Heart right ventricle (tissue), 16 donors: Measurements from ENCODE around the gene RAB14. TPM values are rescaled to one million over a fixed set of nuclear protein-coding genes. Genes with fewer than 3 reads are reported as not detected.

Experiments used
- ATAC-seq, 8 donors: fragments of 200-7000 bp; cut with Tn5 transposase; one replicate each; pipeline ENCODE4 v1.9.1; 2020; ENCODE audit warnings: mild to moderate bottlenecking in 8 of 8, moderate library complexity in 8 of 8, moderate number of reproducible peaks in 1 of 8
- DNase-seq, 2 donors: peaks; one replicate each; pipeline ENCODE4 v3.0.0-alpha.2; 2020
- H3K27ac ChIP-seq, 10 donors: fragments of 200-600 bp; sonication (generic) in 2 of 10; one replicate each; pipeline versions ENCODE4 v1.5.0 to v1.8.0; 2020 to 2022; ENCODE audit warnings: mild to moderate bottlenecking in 3 of 10
- H3K27me3 ChIP-seq, 7 donors: fragments of 200-600 bp; one replicate each; pipeline ENCODE4 v1.8.0; 2021 to 2022; ENCODE audit warnings: mild to moderate bottlenecking in 2 of 7
- H3K36me3 ChIP-seq, 9 donors: fragments of 200-600 bp; sonication (generic) in 1 of 9; one replicate each; pipeline versions ENCODE4 v1.5.0 to v1.8.0; 2020 to 2022; ENCODE audit warnings: mild to moderate bottlenecking in 2 of 9
- H3K4me1 ChIP-seq, 9 donors: fragments of 200-600 bp; sonication (generic) in 1 of 9; one replicate each; pipeline versions ENCODE4 v1.5.0 to v1.8.0; 2020 to 2022; ENCODE audit warnings: mild to moderate bottlenecking in 4 of 9
- H3K4me3 ChIP-seq, 10 donors: fragments of 200-600 bp; sonication (generic) in 2 of 10; one replicate each; pipeline versions ENCODE4 v1.5.0 to v1.8.0; 2020 to 2022; ENCODE audit warnings: mild to moderate bottlenecking in 7 of 10, moderate library complexity in 2 of 10
- H3K9me3 ChIP-seq, 11 donors: fragments of 200-600 bp in 10 of 11; sonication (generic) in 2 of 11; one replicate each; pipeline versions ENCODE4 v1.5.0 to v1.8.0; 2013 to 2022; ENCODE audit warnings: mild to moderate bottlenecking in 2 of 11, control low read depth in 1 of 11, moderate library complexity in 1 of 11
- CTCF ChIP-seq, 9 donors: fragments of 200-600 bp; sonication (generic) in 2 of 9; IDR thresholded peaks; one replicate each; pipeline versions ENCODE4 v1.5.0 to v1.8.0; 2021 to 2022; ENCODE audit warnings: antibody characterized with exemption in 9 of 9, mild to moderate bottlenecking in 5 of 9, moderate library complexity in 1 of 9
- WGBS, 2 donors: extraction: QIAGEN DNeasy Blood & Tissue Kit; methylation state at CpG; one replicate each; pipeline ENCODE4 v1.1.7; 2013; ENCODE audit warnings: inconsistent platforms in 1 of 2; 5-methylcytosine and 5-hydroxymethylcytosine counted together
- intact Hi-C, 10 donors: fragments of 100-400 bp; cut with DNase I; formaldehyde crosslinking; loops; one replicate each; pipeline versions ENCODE4 v1.11.1 to v1.14.2; 2022
- polyA plus RNA-seq, 2 donors: library from polyadenylated mRNA; stranded (reverse); fragments of 200-250 nt; gene quantifications; one replicate each; pipeline ENCODE4 v1.2.3, GENCODE V29; 2013
- total RNA-seq, 10 donors: library from RNA; stranded (reverse); fragmentation: NEBNext Ultra II Directional in 3 of 10; extraction: Animal tissue kit (Norgen Biotek cat#: 25700) in 3 of 10; gene quantifications; one replicate each; pipeline versions ENCODE4 v1.2.1 to v1.2.4, GENCODE V29; 2021 to 2023
- donor health status: Arrhythmogenic right ventricular cardiomyopathy.
- donor health status: ischemic (EF 13 %, LVEDD 7.1; RV severe dilation, severe dysfunction).
- donor health status: healthy with polysubstance abuse.
- donor health status: DM: no; HTN: yes; CAD: no.
- donor health status: DM: no; HTN: no; CAD: no.
- donor health status: ischemic (EF 25% LVEDD 6.9; RV normal size, moderate dysfunction).
- donor health status: ischemic (EF 25% LVEDD 5.7; RV mildly dilated, moderate dysfunction).
- donor health status: healthy.
- donor health status: DM: yes; HTN: yes; CAD: no.
- donor health status: Ischemic cardiomyopathy.
- donor health status: ischemic (EF 35%, LVEDD 5.7; RV mildly dilated, moderate dysfunction).
- donor health status: nonischemic (EF 11% LVEDD 7.7; RV severe dilation, severe dysfunction).
- donor health status: DM: yes; HTN: yes; CAD: no.
- donor health status: PGD.
- donor health status: ischemic (EF 29% LVEDD 5.4; RV normal size, mild dysfunction).
- donor health status: nonischemic (EF 23%, LVEDD 6.1; RV moderate dilation, normal function).

Gene RAB14
- total and polyA plus RNA-seq, 12 donors = 17.6 to 60.7 (median 51.5) TPM

- no peaks in the 10 kb centered on the region for H3K9me3 ChIP-seq
- H3K27me3 ChIP-seq = no peaks in the 10 kb centered on the region
- ATAC-seq (peak in 6 of 8 donors; percentile 35 to 67 (median 45)), DNase-seq (no peak)
- H3K4me1 ChIP-seq = peaks cover 0 to 5% (median 0%) of the 10 kb centered on the region in 9 donors
- H3K4me3 ChIP-seq = peak overlapping the region in 1 of 10 donors; percentile 3
- H3K36me3 ChIP-seq = peaks cover 0 to 100% (median 57%) of the 10 kb centered on the region in 9 donors
- peak in 7 of 9 donors; percentile 19 to 48 (median 44) for TF ChIP-seq CTCF (IDR thresholded peaks at IDR 0.05)
- intact Hi-C loops = no loop called here
- H3K27ac ChIP-seq = peak overlapping the region in 2 of 10 donors; percentile 15 to 19
- WGBS, 2 donors = 63 to 73% methylated on average over 3 of the region's 3 CpGs
Observed at GRCh38 chr9:121169094-121169601, 32.5 kb downstream of the RAB14 start.

- H3K4me1 ChIP-seq = no peaks in the 10 kb centered on the region
- peaks cover 0 to 100% (median 52%) of the 10 kb centered on the region in 9 donors for H3K36me3 ChIP-seq
- WGBS, 2 donors = 92% methylated on average over 2 of the region's 2 CpGs
- DNase-seq = no peak
- no peak overlapping the region for H3K4me3 ChIP-seq
- no peak for TF ChIP-seq CTCF (IDR thresholded peaks at IDR 0.05)
- H3K9me3 ChIP-seq = no peaks in the 10 kb centered on the region
- intact Hi-C loops = no loop called here
- H3K27ac ChIP-seq = no peak overlapping the region
- ATAC-seq = no peak
- no peaks in the 10 kb centered on the region for H3K27me3 ChIP-seq
Observed at GRCh38 chr9:121168052-121168451, 33.6 kb downstream of the RAB14 start.

GRCh38 chr9:121160025-121160424, 41.6 kb downstream of the RAB14 start:
- WGBS, 2 donors = 75 to 87% methylated on average over 1 of the region's 1 CpG
- no peaks in the 10 kb centered on the region for H3K9me3 ChIP-seq
- no peak overlapping the region for H3K4me3 ChIP-seq
- intact Hi-C loops = no loop called here
- H3K4me1 ChIP-seq = peaks cover 0 to 46% (median 0%) of the 10 kb centered on the region in 9 donors
- no peak for TF ChIP-seq CTCF (IDR thresholded peaks at IDR 0.05)
- H3K27me3 ChIP-seq = no peaks in the 10 kb centered on the region
- ATAC-seq (no peak), DNase-seq (no peak)
- H3K27ac ChIP-seq = peak overlapping the region in 1 of 10 donors; percentile 74
- H3K36me3 ChIP-seq = peaks cover 0 to 100% (median 22%) of the 10 kb centered on the region in 9 donors

- H3K36me3 ChIP-seq = peaks cover 0 to 99% (median 19%) of the 10 kb centered on the region in 9 donors
- DNase-seq (no peak), ATAC-seq (no peak)
- WGBS, 2 donors = 97 to 98% methylated on average over 4 of the region's 4 CpGs
- H3K4me3 ChIP-seq = no peak overlapping the region
- no peaks in the 10 kb centered on the region for H3K27me3 ChIP-seq
- TF ChIP-seq CTCF (IDR thresholded peaks at IDR 0.05) = no peak
- intact Hi-C loops = no loop called here
- H3K27ac ChIP-seq = no peak overlapping the region
- peaks cover 0 to 46% (median 0%) of the 10 kb centered on the region in 9 donors for H3K4me1 ChIP-seq
- H3K9me3 ChIP-seq = no peaks in the 10 kb centered on the region
Observed at GRCh38 chr9:121157939-121158338, 43.7 kb downstream of the RAB14 start.
